ENCODE measurements around the gene NMNAT3.

Gene NMNAT3

GRCh38 chr3:139677388-139678155 is at the start of gene NMNAT3:
Gene NMNAT3, minus strand, starts transcription at chr3:139677972. Its CDS starts 50,248 bp downstream, at chr3:139627724.
- DNase-seq: peak; percentile 58

GRCh38 chr3:139721370-139721769 is 43.6 kb upstream of the NMNAT3 start:
- DNase-seq: no peak

DNA sequence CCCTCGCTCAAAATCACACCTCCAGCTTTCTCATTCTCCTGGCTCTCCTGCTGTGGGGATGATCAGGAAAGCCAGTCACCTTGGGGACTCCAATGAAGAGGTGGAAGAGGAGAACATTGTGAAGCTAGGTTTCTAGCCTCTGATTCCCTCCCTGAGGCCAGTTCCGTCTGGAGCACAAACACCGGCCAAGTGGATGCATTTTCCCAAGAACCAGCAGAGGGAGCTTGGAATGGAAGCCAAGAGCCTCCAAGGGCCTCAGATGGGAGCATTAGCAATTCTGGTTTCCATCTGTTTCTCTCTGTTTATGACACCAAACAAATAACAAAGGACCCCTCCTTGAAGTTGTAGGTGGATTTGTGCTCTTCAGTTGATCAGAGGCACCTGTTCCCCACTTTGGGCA is 40.6 kb upstream of the NMNAT3 start:
- DNase-seq: no peak

DNA sequence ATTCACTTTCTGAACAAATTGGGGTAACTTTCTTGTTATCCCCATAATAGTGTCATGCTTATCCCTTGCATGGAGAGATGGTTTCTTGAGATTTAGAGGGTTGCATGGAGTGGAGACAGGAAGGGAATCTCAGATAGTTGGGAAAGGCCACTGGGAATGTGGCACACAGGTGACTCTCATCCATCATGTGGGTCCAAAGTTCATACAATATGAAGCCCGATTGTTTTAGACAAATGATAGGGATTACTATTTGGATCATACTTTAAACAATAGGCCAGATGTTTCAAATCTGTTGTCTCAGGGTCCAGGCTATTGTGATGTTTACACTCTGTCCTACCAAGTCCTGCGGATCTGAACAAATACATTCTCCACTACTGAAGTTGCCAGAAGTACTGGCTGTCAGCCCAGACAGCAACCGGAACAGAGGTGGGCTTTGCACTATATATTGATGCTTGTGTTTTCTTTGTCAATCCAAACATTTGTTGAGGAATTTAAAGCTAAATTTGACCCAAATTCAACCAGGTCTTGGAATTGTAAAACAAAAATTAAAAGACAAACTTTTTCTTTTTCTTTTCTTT is 39.2 kb upstream of the NMNAT3 start:
- DNase-seq: no peak

DNA sequence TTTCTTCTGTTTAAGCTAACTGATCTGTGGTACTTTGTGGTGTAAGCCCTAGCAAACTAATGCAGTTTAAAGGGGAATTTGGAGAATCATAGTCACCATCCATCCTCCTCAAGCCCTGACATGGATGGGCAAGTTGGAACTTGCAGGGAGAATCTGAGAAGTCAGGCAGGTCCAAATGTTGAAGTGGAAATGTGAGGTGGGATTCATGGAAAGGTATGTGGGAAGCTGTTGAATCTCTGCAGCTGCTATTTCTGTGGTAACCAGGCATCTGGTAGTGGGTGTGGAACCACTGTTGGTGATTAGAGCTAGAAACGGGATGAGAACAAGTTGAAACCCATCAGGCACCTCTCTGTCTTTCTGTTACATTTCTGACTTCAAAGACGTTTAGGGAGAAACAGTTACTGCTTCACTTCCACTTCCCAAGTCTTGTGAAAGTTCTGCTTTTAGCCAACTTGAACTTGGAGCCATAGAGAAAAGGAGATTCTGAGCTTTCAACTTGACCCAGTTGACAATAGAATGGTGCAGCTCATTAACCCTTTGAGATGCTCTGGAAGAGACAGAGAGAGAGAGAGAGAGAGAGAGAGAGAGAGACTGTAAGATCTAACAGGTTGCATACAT is 38.1 kb upstream of the NMNAT3 start:
- no peak for DNase-seq

DNA sequence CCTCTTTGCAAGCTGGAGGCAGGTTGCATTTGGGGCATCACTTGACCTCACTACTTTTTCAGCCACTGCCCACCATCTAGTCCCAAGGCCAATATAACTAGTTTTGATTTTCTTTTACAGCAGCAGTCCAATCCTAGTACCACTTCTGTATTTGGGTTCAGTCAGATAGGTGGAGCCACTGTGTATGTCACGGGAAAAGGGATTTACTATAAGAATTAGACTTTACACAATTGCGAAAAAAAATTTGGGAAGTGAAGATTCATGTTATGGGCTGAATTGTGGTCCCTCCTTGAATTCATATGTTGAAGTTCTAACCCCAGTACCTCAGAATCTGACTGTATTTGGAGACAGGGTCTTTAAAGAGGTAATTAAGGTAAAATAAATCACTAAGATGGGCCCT is 37.4 kb upstream of the NMNAT3 start:
- DNase-seq: no peak

- DNase-seq: no peak
These were observed 32.4 kb upstream of the NMNAT3 start for GRCh38 chr3:139710212-139710611.

- no peak for DNase-seq
These were observed 27.9 kb upstream of the NMNAT3 start for GRCh38 chr3:139705631-139706030.

DNA sequence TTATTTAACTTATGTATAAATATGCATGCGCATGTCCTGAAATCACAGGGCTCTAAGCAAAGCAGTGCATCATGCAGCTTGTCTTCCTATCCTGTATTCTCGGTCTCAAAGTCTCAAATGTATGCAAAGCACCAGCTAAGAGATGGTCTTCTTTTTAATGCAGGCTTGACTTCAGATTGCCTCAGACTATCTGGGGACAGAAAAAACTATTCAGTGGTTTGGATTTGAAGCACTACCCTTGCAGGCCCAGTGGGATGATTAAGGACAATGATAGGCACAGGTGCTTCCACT is 18.5 kb upstream of the NMNAT3 start:
- DNase-seq: no peak

- DNase-seq: no peak
These were observed 17.9 kb upstream of the NMNAT3 start for GRCh38 chr3:139695426-139696313.

GRCh38 chr3:139695007-139695406 is 17.2 kb upstream of the NMNAT3 start:
- DNase-seq: no peak

GRCh38 chr3:139694542-139694941 is 16.8 kb upstream of the NMNAT3 start:
- DNase-seq: no peak

GRCh38 chr3:139691619-139692018 is 13.8 kb upstream of the NMNAT3 start:
- DNase-seq: no peak

- DNase-seq: no peak
These were observed 12.0 kb upstream of the NMNAT3 start for GRCh38 chr3:139689708-139690228.

DNA sequence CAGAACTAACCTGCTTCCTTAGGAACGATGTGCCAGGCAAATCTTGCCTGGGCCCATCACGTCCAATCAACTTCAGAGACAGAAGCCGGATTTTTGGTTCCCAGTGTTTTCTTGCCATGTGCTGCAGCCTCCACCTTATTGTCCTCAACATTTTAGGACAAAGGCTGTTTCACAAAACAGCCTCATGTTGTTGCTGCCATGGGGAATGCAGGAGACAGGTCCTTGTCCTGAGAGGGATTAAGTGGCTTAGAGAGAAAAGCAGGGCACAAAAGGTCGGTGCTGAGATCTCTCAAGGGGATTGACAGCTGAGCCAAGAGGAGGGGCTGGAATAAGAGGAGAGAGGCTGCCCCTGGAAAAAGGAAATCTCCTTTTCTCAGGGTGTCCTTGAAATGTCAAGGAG is 11.3 kb upstream of the NMNAT3 start:
- DNase-seq: peak; percentile 49

DNA sequence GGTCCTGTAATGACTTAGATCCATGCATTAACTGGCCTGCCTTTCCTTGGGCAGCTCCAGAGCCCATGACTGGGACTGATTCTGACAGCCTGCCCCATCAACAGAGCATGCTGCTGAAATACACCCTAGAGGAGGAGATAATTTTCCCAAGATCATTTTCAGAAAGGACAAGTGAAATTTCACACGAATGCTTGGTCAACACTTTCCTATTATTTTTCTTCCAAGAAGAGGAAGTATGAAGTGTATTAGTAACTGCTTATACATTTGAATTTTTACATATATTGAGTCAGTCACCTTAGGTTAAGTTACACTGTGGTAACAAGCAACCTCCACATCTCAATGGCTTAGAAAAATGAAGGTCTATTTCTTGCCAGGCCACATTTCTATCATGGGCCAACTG is 9.7 kb upstream of the NMNAT3 start:
- no peak for DNase-seq

- DNase-seq: no peak
These were observed 8.9 kb upstream of the NMNAT3 start for GRCh38 chr3:139686624-139687023.

GRCh38 chr3:139686206-139686605 is 8.4 kb upstream of the NMNAT3 start:
- no peak for DNase-seq

DNA sequence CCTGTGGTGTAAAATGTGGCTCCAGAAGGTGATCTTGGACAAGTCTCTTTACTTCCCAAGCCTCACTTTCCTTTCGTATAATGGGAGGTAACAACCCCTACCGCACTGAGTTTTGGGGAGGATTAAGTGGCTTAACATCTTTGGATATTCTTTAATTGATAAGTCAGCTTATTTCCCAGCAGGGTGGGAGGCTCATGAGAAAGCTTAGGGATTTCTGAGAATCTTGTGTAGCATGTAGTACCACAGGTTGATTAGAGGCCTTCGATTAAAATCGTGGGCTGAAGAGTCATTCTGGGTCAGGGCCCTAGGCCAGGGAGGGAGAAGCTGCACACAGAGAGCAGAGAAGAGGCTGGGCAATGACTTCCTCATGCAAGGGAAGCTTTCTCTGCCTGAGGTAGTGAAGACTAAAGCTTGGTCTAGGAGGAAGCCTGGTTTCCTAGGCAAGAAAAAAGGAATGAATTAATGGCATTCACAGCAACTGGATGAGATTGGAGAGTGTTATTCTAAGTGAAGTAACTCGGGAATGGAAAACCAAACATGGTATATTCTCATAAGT is 1.5 kb upstream of the NMNAT3 start:
- no peak for DNase-seq

DNA sequence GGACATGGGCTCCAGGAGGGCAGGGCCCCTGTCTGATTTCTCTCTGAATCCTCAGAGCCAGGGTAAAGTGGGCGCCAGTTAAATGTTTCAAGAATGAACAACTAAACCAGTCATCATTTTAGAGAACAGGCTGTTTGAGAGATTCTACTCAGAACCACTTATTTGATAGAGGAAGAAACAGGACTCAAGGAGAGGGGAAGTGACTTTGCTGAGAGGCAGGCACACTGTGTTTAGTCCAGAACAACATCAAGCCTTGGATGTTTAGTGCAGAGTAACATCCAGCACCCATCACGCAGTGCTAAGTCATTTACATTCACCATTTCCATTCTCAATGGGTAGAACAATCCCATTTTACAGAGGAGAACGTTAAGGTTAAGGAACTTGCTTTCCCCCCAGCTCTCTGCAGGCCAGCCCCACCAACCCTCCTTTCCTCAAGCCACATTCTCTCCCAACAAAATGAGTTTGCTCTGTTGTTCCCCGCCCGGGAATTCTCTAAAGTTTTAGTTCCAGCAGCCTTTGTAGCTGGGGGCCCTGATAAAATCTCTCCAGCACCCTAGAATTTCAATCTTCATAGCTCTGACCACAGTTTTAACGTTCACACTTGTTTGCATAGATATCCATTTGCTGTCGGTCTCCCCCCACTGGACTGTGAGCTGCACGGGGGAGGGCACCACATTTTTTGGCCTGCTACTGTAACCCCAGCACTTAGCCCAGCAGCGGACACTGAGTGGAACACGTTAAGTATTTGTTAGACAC is 962 bp downstream of the NMNAT3 start:
- no peak for DNase-seq

GRCh38 chr3:139676108-139676507 is 1.7 kb downstream of the NMNAT3 start:
- DNase-seq: no peak

DNA sequence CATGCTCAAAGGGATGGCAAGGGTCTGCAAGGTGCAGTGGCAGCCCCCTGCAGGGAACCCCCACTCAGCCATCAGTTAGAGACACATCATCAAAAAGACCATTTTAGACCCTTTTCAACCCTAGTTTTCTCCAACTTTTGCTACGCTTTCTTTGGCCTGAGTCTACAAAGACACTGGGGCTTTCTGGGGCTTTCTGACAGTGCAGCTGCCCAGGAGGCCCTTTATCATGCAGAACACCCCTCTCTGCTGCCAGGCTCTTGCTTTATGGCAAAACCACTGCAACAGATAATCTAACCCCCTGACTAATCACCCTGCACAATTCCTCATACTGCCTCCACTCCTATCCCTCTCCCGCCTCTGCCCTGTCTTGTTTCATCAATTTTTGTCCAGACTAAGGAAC is 2.4 kb downstream of the NMNAT3 start:
- no peak for DNase-seq

All from NCI-H187 treated with DMSO at 0.1 percent for 48 hours (cell line).